Neuron (in vitro differentiated cells): Measurements from ENCODE around the gene TMEM250.

Experiments used
- H2AFZ ChIP-seq: one replicate; pipeline ENCODE4 v1.6.1; 2013; ENCODE audit warnings: low read depth, mild to moderate bottlenecking, inconsistent platforms, low read length, moderate library complexity
- H3K27me3 ChIP-seq: one replicate; pipeline ENCODE4 v1.6.1; 2013; ENCODE audit warnings: low read length; ENCODE audit not compliant: insufficient read depth
- H3K36me3 ChIP-seq: one replicate; pipeline ENCODE4 v1.6.1; 2013; ENCODE audit warnings: low read length; ENCODE audit not compliant: insufficient read depth
- H3K4me1 ChIP-seq: one replicate; pipeline ENCODE4 v1.6.1; 2013; ENCODE audit warnings: low read length; ENCODE audit not compliant: insufficient read depth
- H3K4me3 ChIP-seq: 2 replicates; pipeline ENCODE4 v1.5.1; 2013; ENCODE audit warnings: mild to moderate bottlenecking, low read length, moderate library complexity
- H3K9me3 ChIP-seq: one replicate; pipeline ENCODE4 v1.6.1; 2013; ENCODE audit warnings: low read length

TMEM250 gene

GRCh38 chr9:136089697-136090045 lies 29.0 kb downstream of the TMEM250 start:
- no peaks in the 10 kb centered on the region for H3K27me3 ChIP-seq
- H3K9me3 ChIP-seq, result no peaks in the 10 kb centered on the region
- H3K4me3 ChIP-seq, result no peak overlapping the region
- no peaks in the 10 kb centered on the region for H3K36me3 ChIP-seq
- no peak overlapping the region for H2AFZ ChIP-seq
- H3K4me1 ChIP-seq, result peaks cover 15% of the 10 kb centered on the region

DNA sequence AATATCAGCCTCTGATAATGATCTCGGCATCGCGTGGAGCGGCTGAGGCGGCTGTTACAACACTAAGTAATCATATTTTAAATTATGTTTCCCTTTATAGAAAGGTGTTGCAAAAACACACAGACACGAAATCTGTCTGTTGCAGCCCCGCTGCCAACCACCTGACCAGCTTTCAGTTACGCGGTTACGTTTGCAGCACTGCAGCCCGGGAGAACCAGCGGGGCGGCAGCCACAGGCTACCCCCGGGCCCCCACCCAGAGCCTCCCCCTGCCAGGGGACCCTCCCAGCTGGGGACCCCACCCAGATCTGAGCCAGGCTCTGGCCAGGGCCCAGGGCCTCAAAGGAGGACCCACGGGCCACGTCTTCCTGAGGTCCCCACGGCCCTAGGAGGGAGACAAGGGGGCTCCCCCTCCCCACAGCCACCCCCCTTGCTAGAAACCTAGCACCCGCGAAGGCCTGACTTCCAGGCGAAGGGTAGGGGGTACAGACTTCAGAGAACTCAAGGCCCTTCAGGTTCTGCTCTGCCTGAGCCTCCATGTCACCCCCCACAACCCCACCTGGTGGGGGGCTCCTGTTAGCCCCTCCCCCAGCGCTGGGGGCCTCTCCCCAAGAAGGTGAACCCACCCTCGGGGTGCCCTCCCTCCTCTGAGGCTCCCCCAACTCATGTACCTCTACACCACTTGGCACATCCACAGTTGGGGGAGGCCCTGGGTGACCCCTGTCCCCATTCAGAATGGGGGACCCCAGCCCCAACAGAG lies 29.6 kb downstream of the TMEM250 start:
- no peaks in the 10 kb centered on the region for H3K9me3 ChIP-seq
- no peak overlapping the region for H3K4me3 ChIP-seq
- no peaks in the 10 kb centered on the region for H3K27me3 ChIP-seq
- H3K4me1 ChIP-seq, result peaks cover 12% of the 10 kb centered on the region
- no peaks in the 10 kb centered on the region for H3K36me3 ChIP-seq
- H2AFZ ChIP-seq, result no peak overlapping the region

DNA sequence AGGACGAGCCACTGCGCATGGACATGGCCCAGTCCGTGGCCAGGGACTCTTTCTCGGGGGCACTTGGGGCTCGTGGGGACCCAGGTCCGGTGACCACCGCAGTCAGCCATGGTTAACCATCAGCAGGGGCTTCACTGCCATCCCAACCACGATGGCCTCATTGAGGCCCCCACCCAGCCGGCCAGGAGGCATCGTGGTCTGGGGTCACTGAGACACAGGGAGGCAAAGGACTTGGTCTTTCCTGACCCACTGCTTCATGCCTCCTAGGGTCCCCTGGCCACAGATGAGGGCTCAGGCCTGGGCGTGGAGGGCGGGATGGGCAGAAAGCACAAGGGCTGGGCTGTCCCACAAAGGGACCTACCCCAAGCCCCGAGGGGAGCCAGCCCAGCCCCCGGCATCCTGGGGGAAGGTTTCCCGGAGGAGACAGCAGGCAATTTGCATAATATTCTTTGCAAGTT lies 30.2 kb downstream of the TMEM250 start:
- H3K36me3 ChIP-seq, result no peaks in the 10 kb centered on the region
- no peak overlapping the region for H2AFZ ChIP-seq
- no peaks in the 10 kb centered on the region for H3K9me3 ChIP-seq
- H3K4me3 ChIP-seq, result no peak overlapping the region
- peaks cover 7% of the 10 kb centered on the region for H3K4me1 ChIP-seq
- no peaks in the 10 kb centered on the region for H3K27me3 ChIP-seq

DNA sequence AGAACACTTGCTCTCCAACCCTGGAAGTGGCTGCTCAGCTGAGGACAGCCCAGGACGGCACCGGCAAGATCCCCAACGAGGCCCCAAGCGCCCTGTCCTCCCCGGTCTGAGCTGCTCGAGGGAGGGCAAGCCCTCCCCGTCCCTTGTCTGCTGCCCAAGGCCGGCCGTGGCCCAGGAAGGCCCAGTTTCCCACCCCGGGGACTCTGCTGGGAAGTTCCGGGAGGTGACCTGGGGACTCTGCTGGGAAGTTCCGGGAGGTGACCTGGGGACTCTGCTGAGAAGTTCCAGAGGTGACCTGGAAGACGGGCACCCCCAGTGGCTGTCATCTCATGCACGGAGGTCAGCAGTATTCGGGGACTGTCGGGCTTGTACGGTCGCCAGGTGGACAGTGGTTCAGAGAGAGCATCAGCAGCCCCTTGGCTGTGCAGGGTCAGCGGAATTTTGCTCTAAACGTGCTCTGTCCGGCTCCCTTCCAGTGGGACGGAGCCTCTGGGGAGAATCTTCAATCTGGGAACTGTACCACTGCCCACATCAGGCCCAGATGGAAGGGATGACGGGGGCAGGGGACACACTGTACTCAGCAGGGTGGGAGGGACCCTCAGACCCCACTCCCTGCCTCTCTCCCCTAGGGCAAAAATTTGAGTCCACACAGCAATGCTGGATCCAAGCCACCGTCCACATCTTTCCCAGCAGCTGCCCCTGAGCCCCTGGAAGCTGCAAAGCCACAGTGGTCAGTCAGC lies 30.8 kb downstream of the TMEM250 start:
- H3K9me3 ChIP-seq, result no peaks in the 10 kb centered on the region
- H3K4me1 ChIP-seq, result peaks cover 7% of the 10 kb centered on the region
- no peak overlapping the region for H2AFZ ChIP-seq
- no peak overlapping the region for H3K4me3 ChIP-seq
- no peaks in the 10 kb centered on the region for H3K27me3 ChIP-seq
- H3K36me3 ChIP-seq, result no peaks in the 10 kb centered on the region

GRCh38 chr9:136086951-136087740 lies 31.5 kb downstream of the TMEM250 start:
- Histone ChIP-seq H3K4me3 (no peak overlapping the region), H3K36me3 (no peaks in the 10 kb centered on the region), H3K9me3 (no peaks in the 10 kb centered on the region), H2AFZ (no peak overlapping the region), H3K27me3 (no peaks in the 10 kb centered on the region), H3K4me1 (peaks cover 7% of the 10 kb centered on the region)

DNA sequence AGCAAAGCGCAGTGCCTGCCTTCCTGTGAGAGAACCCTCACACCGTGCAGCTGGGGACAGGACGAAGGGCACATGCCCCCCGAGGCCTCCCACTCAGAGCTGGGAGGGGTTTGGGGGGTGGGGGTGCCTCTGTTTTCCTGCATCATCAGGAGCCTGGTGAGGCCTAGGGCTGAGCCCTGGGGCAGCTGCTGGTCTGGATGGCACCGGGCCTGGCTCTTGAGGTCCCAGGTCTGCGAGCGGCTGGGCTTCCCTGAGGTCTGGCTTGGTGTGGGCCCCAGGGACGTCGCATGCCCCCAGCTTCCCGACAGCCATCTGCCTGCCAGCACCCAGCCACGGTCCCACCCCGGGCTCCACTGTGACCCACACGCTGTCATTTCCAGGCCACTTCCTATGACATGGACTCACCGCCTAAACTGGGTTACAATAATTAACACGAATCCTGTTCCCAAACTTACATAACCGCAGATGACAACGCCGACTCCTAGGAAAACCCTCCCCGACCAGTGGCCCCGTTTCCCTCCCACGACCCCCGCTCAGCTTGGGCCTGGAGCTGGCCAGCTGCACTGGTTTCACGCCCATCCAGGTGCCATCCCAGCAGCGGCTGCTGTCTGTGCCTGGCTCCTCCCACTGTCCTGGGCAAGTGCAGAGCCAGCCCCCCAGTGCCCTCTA lies 32.3 kb downstream of the TMEM250 start:
- Histone ChIP-seq H3K36me3 (no peaks in the 10 kb centered on the region), H3K4me3 (no peak overlapping the region)

DNA sequence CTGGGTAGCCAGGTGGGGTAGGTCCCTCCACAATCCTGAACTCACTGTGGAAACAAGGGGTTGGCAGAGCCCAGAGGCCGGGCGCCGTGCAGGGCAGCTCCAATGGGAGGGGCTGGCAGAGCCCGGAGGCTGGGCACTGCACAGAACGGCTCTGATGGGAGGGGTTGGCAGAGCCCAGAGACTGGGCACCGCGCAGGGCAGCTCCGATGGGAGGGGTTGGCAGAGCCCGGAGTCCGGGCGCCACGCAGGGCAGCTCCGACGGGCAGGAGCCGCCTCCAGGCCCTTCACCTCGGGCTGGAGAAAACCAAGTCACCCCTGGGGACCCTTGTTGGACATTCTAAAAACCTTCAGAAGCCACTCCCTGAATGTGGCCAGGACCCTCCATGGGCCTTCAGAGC lies 32.9 kb downstream of the TMEM250 start:
- no peaks in the 10 kb centered on the region for H3K36me3 ChIP-seq

More for the DNA sequence above, 32.3 kb downstream of the TMEM250 start:
- no peaks in the 10 kb centered on the region for H3K27me3 ChIP-seq
- H2AFZ ChIP-seq, result no peak overlapping the region
- no peaks in the 10 kb centered on the region for H3K9me3 ChIP-seq
- peaks cover 7% of the 10 kb centered on the region for H3K4me1 ChIP-seq

DNA sequence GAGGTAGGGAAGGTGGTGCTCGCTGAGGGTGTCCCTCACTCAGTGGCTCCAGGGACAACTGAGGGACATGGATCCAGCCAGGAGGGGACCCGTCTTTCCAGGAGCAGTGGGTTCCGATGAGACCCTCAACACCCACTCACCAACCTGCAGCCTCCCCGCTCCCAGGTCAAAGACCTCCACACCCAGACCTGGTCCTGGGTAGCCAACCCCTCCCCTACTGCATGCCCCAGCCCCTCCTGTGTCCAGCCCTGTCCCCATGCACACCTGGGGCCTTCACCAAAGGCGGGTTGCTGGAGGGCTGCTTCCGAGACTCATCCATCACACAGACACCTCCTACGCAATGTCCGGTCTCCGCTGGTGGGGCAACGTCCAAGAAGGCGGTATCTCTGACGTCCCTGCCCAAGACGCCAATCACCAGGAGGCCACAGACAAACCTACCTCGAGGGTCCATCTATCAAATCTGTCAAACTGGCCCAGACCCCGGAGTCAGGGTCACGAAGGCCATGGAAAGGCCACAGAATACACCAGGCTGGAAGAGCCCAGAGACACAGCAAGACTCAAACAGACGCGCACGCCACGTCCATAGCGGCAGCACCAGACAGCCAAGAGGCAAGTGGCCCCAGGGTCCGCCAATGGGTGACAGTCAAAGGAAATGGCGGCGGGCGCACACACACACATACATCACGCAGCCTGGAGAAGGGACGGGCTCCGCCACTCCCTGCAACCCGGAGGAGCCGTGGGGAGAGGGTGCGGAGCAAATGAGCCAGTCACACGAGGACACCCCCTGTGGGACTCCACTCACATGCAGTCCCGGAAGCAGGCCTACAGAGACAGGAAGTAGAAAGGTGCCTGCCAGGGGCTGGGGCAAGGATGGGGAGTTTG lies 34.4 kb downstream of the TMEM250 start:
- Histone ChIP-seq H3K27me3 (no peaks in the 10 kb centered on the region), H3K4me3 (no peak overlapping the region), H2AFZ (no peak overlapping the region), H3K36me3 (no peaks in the 10 kb centered on the region), H3K4me1 (peaks cover 5% of the 10 kb centered on the region), H3K9me3 (no peaks in the 10 kb centered on the region)

More for the DNA sequence above, 32.9 kb downstream of the TMEM250 start:
- H3K4me1 ChIP-seq, result peaks cover 7% of the 10 kb centered on the region
- H2AFZ ChIP-seq, result no peak overlapping the region
- no peaks in the 10 kb centered on the region for H3K9me3 ChIP-seq
- no peak overlapping the region for H3K4me3 ChIP-seq
- no peaks in the 10 kb centered on the region for H3K27me3 ChIP-seq

DNA sequence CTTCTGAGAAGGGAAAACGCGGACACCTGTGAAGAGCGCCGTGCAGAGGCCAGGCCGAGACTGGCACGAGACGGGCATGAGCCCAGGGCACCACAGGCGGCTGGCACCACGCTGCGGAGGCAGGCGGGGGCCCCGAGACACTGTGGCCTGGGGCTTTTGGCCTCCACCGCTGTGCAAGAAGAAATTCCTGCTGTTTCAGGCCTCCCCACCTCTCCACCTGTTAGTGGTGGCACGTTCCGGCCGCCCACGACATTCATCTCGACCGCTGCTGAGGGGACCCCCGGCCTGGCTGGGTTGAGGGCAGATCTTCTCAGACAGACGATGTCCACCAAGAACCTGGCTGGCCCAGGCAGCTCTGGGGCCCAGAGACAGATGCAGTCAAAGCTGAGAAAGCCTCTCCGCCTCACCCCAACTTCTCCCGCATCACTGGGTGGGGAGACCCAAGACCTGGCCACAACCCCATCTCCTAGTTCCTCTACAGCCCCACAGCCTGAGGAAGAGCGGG lies 35.1 kb downstream of the TMEM250 start:
- no peaks in the 10 kb centered on the region for H3K36me3 ChIP-seq
- H3K4me1 ChIP-seq, result peaks cover under 1% of the 10 kb centered on the region
- H3K4me3 ChIP-seq, result no peak overlapping the region
- no peaks in the 10 kb centered on the region for H3K9me3 ChIP-seq
- H2AFZ ChIP-seq, result no peak overlapping the region
- H3K27me3 ChIP-seq, result no peaks in the 10 kb centered on the region

GRCh38 chr9:136082496-136083361 lies 35.9 kb downstream of the TMEM250 start:
- H3K4me3 ChIP-seq, result no peak overlapping the region
- H3K36me3 ChIP-seq, result no peaks in the 10 kb centered on the region
- H2AFZ ChIP-seq, result no peak overlapping the region
- H3K9me3 ChIP-seq, result no peaks in the 10 kb centered on the region
- H3K27me3 ChIP-seq, result no peaks in the 10 kb centered on the region
- no peaks in the 10 kb centered on the region for H3K4me1 ChIP-seq

- no peak overlapping the region for H2AFZ ChIP-seq
- H3K4me1 ChIP-seq, result no peaks in the 10 kb centered on the region
- no peak overlapping the region for H3K4me3 ChIP-seq
- no peaks in the 10 kb centered on the region for H3K27me3 ChIP-seq
- no peaks in the 10 kb centered on the region for H3K9me3 ChIP-seq
- no peaks in the 10 kb centered on the region for H3K36me3 ChIP-seq
Observed at GRCh38 chr9:136081826-136082495, 36.7 kb downstream of the TMEM250 start.
